SK-N-SH (cell line): ENCODE data around the gene N4BP2L2. TPM values are rescaled to one million over a fixed set of nuclear protein-coding genes. Genes with fewer than 3 reads are reported as not detected.

Experiments used
- CTCF ChIA-PET: fragments of 300-600, 350-600 bp; formaldehyde crosslinking; extraction: SDS; loops from one replicate; lab custom pipeline; 2021; lab: Yijun Ruan, JAX
- POLR2A ChIA-PET: fragments of 350-600 bp; sonication (Branson Sonifier 250); formaldehyde crosslinking; extraction: SDS; loops from one replicate; lab custom pipeline; 2020; ENCODE audit warnings: antibody characterized with exemption, inconsistent platforms; lab: Yijun Ruan, JAX
- DNase-seq: peaks from one replicate; pipeline ENCODE4 v3.0.0; 2012
- H2AFZ ChIP-seq: fragments of 200-600 bp; sonication (generic); 2 replicates; pipeline ENCODE4 v1.8.1; 2016; ENCODE audit warnings: antibody characterized with exemption, mild to moderate bottlenecking, low read depth
- H3F3A ChIP-seq: fragments of 200-600 bp; sonication (generic); replicated peaks from 2 replicates; pipeline ENCODE3; 2016; ENCODE audit warnings: antibody characterized with exemption, mild to moderate bottlenecking; ENCODE audit not compliant: insufficient read depth
- H3K27ac ChIP-seq, 2 experiments: fragments of 200-500 bp in 1 of 2; fragments of 200-600 bp in 1 of 2; sonication (Bioruptor generic) in 1 of 2; sonication (generic), shearing (Covaris generic) in 1 of 2; 2 replicates each; pipeline versions ENCODE4 v1.5.1 to v1.6.1; 2014 to 2016; ENCODE audit warnings: low read depth in 2 of 2, inconsistent platforms in 1 of 2, low read length in 1 of 2, mild to moderate bottlenecking in 1 of 2, mixed read lengths in 1 of 2
- H3K27me3 ChIP-seq: fragments of 200-600 bp; sonication (generic), shearing (Covaris generic); 2 replicates; pipeline ENCODE4 v1.6.1; 2016; ENCODE audit warnings: mixed run types; ENCODE audit not compliant: insufficient read depth
- H3K36me3 ChIP-seq, 2 experiments: fragments of 200-500 bp in 1 of 2; fragments of 200-600 bp in 1 of 2; sonication (Bioruptor generic) in 1 of 2; sonication (generic) in 1 of 2; replicated peaks in 1 of 2; 2 replicates each; pipeline versions ENCODE3 to v1.5.1; 2014 to 2016; ENCODE audit warnings: low read length in 1 of 2, mild to moderate bottlenecking in 1 of 2; ENCODE audit not compliant: insufficient read depth in 2 of 2, control insufficient read depth in 1 of 2
- H3K4me1 ChIP-seq, 2 experiments: fragments of 200-500 bp in 1 of 2; fragments of 200-600 bp in 1 of 2; sonication (Bioruptor generic) in 1 of 2; sonication (generic), shearing (Covaris generic) in 1 of 2; 2 replicates each; pipeline versions ENCODE4 v1.5.1 to v1.6.1; 2014 to 2016; ENCODE audit warnings: low read depth in 1 of 2, low read length in 1 of 2, mixed run types in 1 of 2; ENCODE audit not compliant: insufficient read depth in 2 of 2, control insufficient read depth in 1 of 2
- H3K4me2 ChIP-seq: fragments of 200-600 bp; sonication (generic), shearing (Covaris generic); 2 replicates; pipeline ENCODE4 v1.6.1; 2017; ENCODE audit warnings: mixed run types
- H3K4me3 ChIP-seq, 2 experiments: fragments of 200-500 bp in 1 of 2; fragments of 200-600 bp in 1 of 2; sonication (Bioruptor generic) in 1 of 2; sonication (generic), shearing (Covaris generic) in 1 of 2; 2 replicates each; pipeline versions ENCODE4 v1.5.1 to v1.8.1; 2014 to 2016; ENCODE audit warnings: low read depth in 2 of 2, inconsistent platforms in 1 of 2, low read length in 1 of 2, mild to moderate bottlenecking in 1 of 2, mixed read lengths in 1 of 2, moderate library complexity in 1 of 2
- H3K79me2 ChIP-seq: fragments of 200-600 bp; sonication (generic); 2 replicates; pipeline ENCODE4 v1.8.1; 2017; ENCODE audit warnings: mild to moderate bottlenecking; ENCODE audit not compliant: insufficient read depth
- H3K9ac ChIP-seq: fragments of 200-600 bp; sonication (generic); 2 replicates; pipeline ENCODE4 v1.6.1; 2017; ENCODE audit warnings: mixed run types
- H3K9me2 ChIP-seq: fragments of 200-600 bp; sonication (generic); 2 replicates; pipeline ENCODE4 v1.6.1; 2017; ENCODE audit warnings: mixed run types
- H3K9me3 ChIP-seq: fragments of 200-600 bp; sonication (generic); 2 replicates; pipeline ENCODE4 v1.6.1; 2017; ENCODE audit warnings: mixed run types, mild to moderate bottlenecking, moderate library complexity
- H4K20me1 ChIP-seq: fragments of 200-600 bp; sonication (generic); 2 replicates; pipeline ENCODE4 v1.6.1; 2017; ENCODE audit warnings: mild to moderate bottlenecking, mixed run types; ENCODE audit not compliant: insufficient read depth
- ELF1 ChIP-seq: IDR thresholded peaks from 2 replicates; pipeline ENCODE4 v1.4.0; 2012
- EP300 ChIP-seq, 2 experiments: IDR thresholded peaks; 2 replicates each; pipeline versions ENCODE4 v1.4.0 to v1.6.1; 2012; ENCODE audit warnings: borderline replicate concordance in 1 of 2, low read depth in 1 of 2, low read length in 1 of 2
- FOSL2 ChIP-seq: IDR thresholded peaks from 2 replicates; pipeline ENCODE4 v1.4.0; 2012; ENCODE audit warnings: low read depth, mild to moderate bottlenecking, moderate library complexity, borderline replicate concordance
- FOXJ3 ChIP-seq: sonication (generic); formaldehyde crosslinking; IDR thresholded peaks from 2 replicates; pipeline ENCODE4 v1.5.1; 2020; ENCODE audit warnings: mild to moderate bottlenecking, missing genetic modification reagents
- FOXM1 ChIP-seq: IDR thresholded peaks from 2 replicates; pipeline ENCODE4 v1.4.0; 2012; ENCODE audit warnings: low read depth, mild to moderate bottlenecking
- GATA2 ChIP-seq: sonication (generic); formaldehyde crosslinking; IDR thresholded peaks from 2 replicates; pipeline ENCODE4 v1.5.0; 2020; ENCODE audit warnings: mild to moderate bottlenecking, missing genetic modification reagents
- JUND ChIP-seq: IDR thresholded peaks from 2 replicates; pipeline ENCODE4 v1.4.0; 2012
- MXI1 ChIP-seq: IDR thresholded peaks from 2 replicates; pipeline ENCODE4 v1.6.1; 2012; ENCODE audit warnings: mild to moderate bottlenecking, low read depth, low read length, improper control_type of control experiment
- RAD21 ChIP-seq: IDR thresholded peaks from 2 replicates; pipeline ENCODE4 v1.6.1; 2012; ENCODE audit warnings: mild to moderate bottlenecking, low read length
- RFX5 ChIP-seq: IDR thresholded peaks from 2 replicates; pipeline ENCODE4 v1.6.1; 2012; ENCODE audit warnings: mild to moderate bottlenecking, improper control_type of control experiment, low read length
- USF2 ChIP-seq: fragments of 150-350 bp; IDR thresholded peaks from 2 replicates; pipeline ENCODE4 v1.6.1; 2017; ENCODE audit warnings: antibody characterized with exemption, low read length, low read depth, borderline replicate concordance
- ZBTB33 ChIP-seq: IDR thresholded peaks from 2 replicates; pipeline ENCODE4 v1.4.0; 2012; ENCODE audit warnings: low read depth, borderline replicate concordance
- WGBS: methylation state at CpG from one replicate; pipeline ENCODE4 v1.1.6; 2017; ENCODE audit warnings: low lambda C conversion rate; 5-methylcytosine and 5-hydroxymethylcytosine counted together
- polyA plus RNA-seq, 3 experiments: library from polyadenylated mRNA; depleted of rRNA; stranded (reverse); fragments of >200 nt; gene quantifications; 2 replicates each; pipeline ENCODE4 v1.2.3, GENCODE V29; 2012
- TF ChIP-seq, protein P1 (sequence below): fragments of 200-600 bp; sonication (generic); IDR thresholded peaks from 2 replicates; pipeline ENCODE4 v1.6.1; 2017; ENCODE audit warnings: antibody characterized with exemption, mild to moderate bottlenecking, moderate library complexity
- TF ChIP-seq, protein P2 (sequence below): IDR thresholded peaks from 2 replicates; pipeline ENCODE4; 2012

N4BP2L2 gene
- polyA plus RNA-seq, 1 of the 3 experiments (the other 2 are of a cell fraction) = 16.0 TPM

GRCh38 chr13:32409561-32410421 is 128.8 kb downstream of the N4BP2L2 start:
- no peak for TF ChIP-seq EP300 (IDR thresholded peaks at IDR 0.05; ENCODE audit: borderline replicate concordance in 1 of 2, low read depth in 1 of 2, low read length in 1 of 2)
- no peak for TF ChIP-seq ZBTB33
- TF ChIP-seq FOSL2 = no peak
- TF ChIP-seq JUND = no peak
- no peak for TF ChIP-seq ELF1
- no peak for TF ChIP-seq USF2
- TF ChIP-seq MXI1 = no peak
- TF ChIP-seq RAD21 = no peak
- no peak for TF ChIP-seq RFX5
- TF ChIP-seq, protein P1, sequence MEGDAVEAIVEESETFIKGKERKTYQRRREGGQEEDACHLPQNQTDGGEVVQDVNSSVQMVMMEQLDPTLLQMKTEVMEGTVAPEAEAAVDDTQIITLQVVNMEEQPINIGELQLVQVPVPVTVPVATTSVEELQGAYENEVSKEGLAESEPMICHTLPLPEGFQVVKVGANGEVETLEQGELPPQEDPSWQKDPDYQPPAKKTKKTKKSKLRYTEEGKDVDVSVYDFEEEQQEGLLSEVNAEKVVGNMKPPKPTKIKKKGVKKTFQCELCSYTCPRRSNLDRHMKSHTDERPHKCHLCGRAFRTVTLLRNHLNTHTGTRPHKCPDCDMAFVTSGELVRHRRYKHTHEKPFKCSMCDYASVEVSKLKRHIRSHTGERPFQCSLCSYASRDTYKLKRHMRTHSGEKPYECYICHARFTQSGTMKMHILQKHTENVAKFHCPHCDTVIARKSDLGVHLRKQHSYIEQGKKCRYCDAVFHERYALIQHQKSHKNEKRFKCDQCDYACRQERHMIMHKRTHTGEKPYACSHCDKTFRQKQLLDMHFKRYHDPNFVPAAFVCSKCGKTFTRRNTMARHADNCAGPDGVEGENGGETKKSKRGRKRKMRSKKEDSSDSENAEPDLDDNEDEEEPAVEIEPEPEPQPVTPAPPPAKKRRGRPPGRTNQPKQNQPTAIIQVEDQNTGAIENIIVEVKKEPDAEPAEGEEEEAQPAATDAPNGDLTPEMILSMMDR = no peak
- TF ChIP-seq FOXM1 = no peak
- TF ChIP-seq, protein P2, sequence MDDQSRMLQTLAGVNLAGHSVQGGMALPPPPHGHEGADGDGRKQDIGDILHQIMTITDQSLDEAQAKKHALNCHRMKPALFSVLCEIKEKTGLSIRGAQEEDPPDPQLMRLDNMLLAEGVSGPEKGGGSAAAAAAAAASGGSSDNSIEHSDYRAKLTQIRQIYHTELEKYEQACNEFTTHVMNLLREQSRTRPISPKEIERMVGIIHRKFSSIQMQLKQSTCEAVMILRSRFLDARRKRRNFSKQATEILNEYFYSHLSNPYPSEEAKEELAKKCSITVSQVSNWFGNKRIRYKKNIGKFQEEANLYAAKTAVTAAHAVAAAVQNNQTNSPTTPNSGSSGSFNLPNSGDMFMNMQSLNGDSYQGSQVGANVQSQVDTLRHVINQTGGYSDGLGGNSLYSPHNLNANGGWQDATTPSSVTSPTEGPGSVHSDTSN = no peak
- no peak for TF ChIP-seq GATA2 (CRISPR knock-in tag)
- no peak for TF ChIP-seq FOXJ3 (CRISPR knock-in tag)
- H3K4me3 ChIP-seq = no peak overlapping the region
- no peaks in the 10 kb centered on the region for H3F3A ChIP-seq
- POLR2A ChIA-PET = no interaction called here
- H3K9me2 ChIP-seq = no peaks in the 10 kb centered on the region
- no peaks in the 10 kb centered on the region; a peak in 1 of 4 replicates for H3K4me1 ChIP-seq
- H3K9ac ChIP-seq = no peak overlapping the region
- no peak for DNase-seq
- no peaks in the 10 kb centered on the region for H3K36me3 ChIP-seq
- no peak overlapping the region for H3K27ac ChIP-seq
- no peak overlapping the region for H3K4me2 ChIP-seq
- no peaks in the 10 kb centered on the region for H4K20me1 ChIP-seq
- no peaks in the 10 kb centered on the region for H3K27me3 ChIP-seq
- CTCF ChIA-PET = interaction anchor here (0.5 kb wide), 1 partner anchor 1173 kb away, joined by 3 read pairs; no protein-coding TSS in a partner anchor
- 93% methylated on average over 27 of the region's 27 CpGs for WGBS
- H3K79me2 ChIP-seq = no peaks in the 10 kb centered on the region
- H3K9me3 ChIP-seq = no peaks in the 10 kb centered on the region
- H2AFZ ChIP-seq = no peak overlapping the region
